Endothelial cell of umbilical vein (primary cell): ENCODE measurements around the gene ACOT7. TPM values are rescaled to one million over a fixed set of nuclear protein-coding genes. Genes with fewer than 3 reads are reported as not detected.

Source experiments
- BruUV-seq: library from RNA; stranded (reverse); fragments of 400-500 nt; replicated peaks from 2 replicates; lab custom pipeline; 2021; lab: Mats Ljungman, UMichigan
- CTCF ChIA-PET: fragments of 300-600, 350-600 bp; sonication (Branson Sonifier 250); formaldehyde crosslinking; loops from one replicate; lab custom pipeline; 2021; ENCODE audit warnings: antibody characterized with exemption, inconsistent platforms; lab: Charles Lee
- POLR2A ChIA-PET: fragments of 300-600, 350-600 bp; sonication (Branson Sonifier 250); formaldehyde crosslinking; loops from one replicate; lab custom pipeline; 2021; ENCODE audit warnings: antibody characterized with exemption, inconsistent platforms; lab: Charles Lee
- DNase-seq: peaks from one replicate; pipeline ENCODE4 v3.0.0-alpha.2; 2011; ENCODE audit warnings: low read depth, low spot score
- FAIRE-seq: peaks from 2 replicates; lab custom pipeline; 2011; peaks lifted over from hg19 to GRCh38; lab: Jason Lieb, UNC
- H2AFZ ChIP-seq: 2 replicates; pipeline ENCODE4 v1.6.0; 2012; ENCODE audit warnings: low read depth, low read length, control low read depth, inconsistent platforms
- H3K27ac ChIP-seq: 2 replicates; pipeline ENCODE4 v1.5.1; 2011; ENCODE audit warnings: low read depth, mild to moderate bottlenecking, control low read depth, low read length, moderate library complexity; ENCODE audit not compliant: insufficient read depth
- H3K27me3 ChIP-seq, 2 experiments: 2 replicates each; pipeline versions ENCODE4 v1.6.0 to v1.6.1; 2011; ENCODE audit warnings: low read length in 2 of 2, mixed read lengths in 1 of 2; ENCODE audit not compliant: control insufficient read depth in 2 of 2, insufficient read depth in 2 of 2
- H3K36me3 ChIP-seq, 2 experiments: 2 replicates in 1 of 2; 3 replicates in 1 of 2; pipeline ENCODE4 v1.5.1; 2011; ENCODE audit warnings: low read length in 2 of 2, mild to moderate bottlenecking in 1 of 2, moderate library complexity in 1 of 2; ENCODE audit not compliant: control insufficient read depth in 2 of 2, insufficient read depth in 2 of 2; ENCODE audit errors: extremely low read depth in 1 of 2
- H3K4me1 ChIP-seq: 3 replicates; pipeline ENCODE4 v1.5.1; 2011; ENCODE audit warnings: mild to moderate bottlenecking, low read length; ENCODE audit not compliant: control insufficient read depth, insufficient read depth; ENCODE audit errors: extremely low read depth
- H3K4me2 ChIP-seq: 2 replicates; pipeline ENCODE4 v1.6.1; 2011; ENCODE audit warnings: low read length, control low read depth, mixed read lengths; ENCODE audit not compliant: insufficient read depth
- H3K4me3 ChIP-seq, 3 experiments: fragments of 200-600 bp in 1 of 3; sonication (generic), shearing (Covaris generic) in 1 of 3; replicated peaks in 1 of 3; 2 replicates each; pipeline ENCODE4 v1.5.1; 2011 to 2016; ENCODE audit warnings: control low read depth in 3 of 3, low read length in 3 of 3, mild to moderate bottlenecking in 2 of 3, inconsistent platforms in 1 of 3, low read depth in 1 of 3, moderate library complexity in 1 of 3; ENCODE audit not compliant: insufficient read depth in 1 of 3
- H3K79me2 ChIP-seq: 2 replicates; pipeline ENCODE4 v1.6.0; 2012; ENCODE audit warnings: low read length, inconsistent platforms; ENCODE audit not compliant: control insufficient read depth, insufficient read depth
- H3K9ac ChIP-seq: replicated peaks from 2 replicates; pipeline ENCODE3; 2011; ENCODE audit warnings: low read length, control low read depth; ENCODE audit not compliant: insufficient read depth; ENCODE audit errors: extremely low read depth
- H3K9me1 ChIP-seq: replicated peaks from 3 replicates; pipeline ENCODE4 v1.6.0; 2011; ENCODE audit warnings: mild to moderate bottlenecking, low read length; ENCODE audit not compliant: control insufficient read depth, insufficient read depth; ENCODE audit errors: extremely low read depth
- H3K9me3 ChIP-seq: replicated peaks from 2 replicates; pipeline ENCODE4 v1.5.1; 2012; ENCODE audit warnings: low read length, inconsistent platforms; ENCODE audit not compliant: control insufficient read depth, insufficient read depth
- H4K20me1 ChIP-seq: replicated peaks from 2 replicates; pipeline ENCODE3; 2011; ENCODE audit warnings: mild to moderate bottlenecking, low read length; ENCODE audit not compliant: control insufficient read depth, insufficient read depth; ENCODE audit errors: extremely low read depth
- CTCF ChIP-seq, 2 donors: IDR thresholded peaks; 1 replicate in 1 of 2; 2 replicates in 1 of 2; pipeline ENCODE4 v1.5.1; 2011; ENCODE audit warnings: low read length in 2 of 2, mild to moderate bottlenecking in 2 of 2, moderate library complexity in 2 of 2, control low read depth in 1 of 2, inconsistent platforms in 1 of 2, low read depth in 1 of 2; ENCODE audit not compliant: insufficient read depth in 1 of 2; ENCODE audit errors: extremely low read depth in 1 of 2
- EZH2 ChIP-seq: IDR thresholded peaks from 2 replicates; pipeline ENCODE4 v1.6.1; 2012; ENCODE audit warnings: borderline replicate concordance, low read depth, mild to moderate bottlenecking, moderate library complexity, low read length, inconsistent platforms; ENCODE audit not compliant: severe bottlenecking
- FOS ChIP-seq: IDR thresholded peaks from 2 replicates; pipeline ENCODE4 v1.6.1; 2011; ENCODE audit warnings: mild to moderate bottlenecking, low read length, moderate library complexity, borderline replicate concordance; ENCODE audit not compliant: insufficient read depth
- GATA2 ChIP-seq: IDR thresholded peaks from 2 replicates; pipeline ENCODE4 v1.7.0; 2011; ENCODE audit warnings: low read depth, mild to moderate bottlenecking, moderate library complexity, mixed read lengths, low read length; ENCODE audit not compliant: insufficient read length, insufficient read depth
- JUN ChIP-seq: IDR thresholded peaks from 2 replicates; pipeline ENCODE4 v1.6.1; 2011; ENCODE audit warnings: borderline replicate concordance, low read depth; ENCODE audit not compliant: insufficient read length, insufficient read depth
- MAX ChIP-seq: IDR thresholded peaks from 2 replicates; pipeline ENCODE4 v1.6.1; 2011; ENCODE audit not compliant: insufficient read depth, insufficient read length
- MYC ChIP-seq: IDR thresholded peaks from one replicate; pipeline ENCODE4 v1.6.1; 2011; ENCODE audit warnings: mild to moderate bottlenecking, low read depth, low read length
- POLR2A ChIP-seq: IDR thresholded peaks from 2 replicates; pipeline ENCODE4 v1.6.1; 2012; ENCODE audit warnings: low read depth, mild to moderate bottlenecking, control low read depth, low read length
- POLR2AphosphoS5 ChIP-seq: IDR thresholded peaks from 2 replicates; pipeline ENCODE4 v1.6.1; 2012; ENCODE audit warnings: low read depth, mild to moderate bottlenecking, control low read depth, low read length, moderate library complexity; ENCODE audit not compliant: insufficient read depth
- dilution Hi-C: fragments of 300-500 bp; cut with MboI; formaldehyde crosslinking; loops from one replicate; pipeline ENCODE4 v1.15.0; 2019; ENCODE audit warnings: low sequenced_read_pairs; ENCODE audit not compliant: extremely low pct_ligation_motif_present
- intact Hi-C: fragments of 100-400 bp; cut with micrococcal nuclease; formaldehyde crosslinking; loops from one replicate; pipeline ENCODE4 v1.10.0; 2022
- polyA plus RNA-seq, 4 experiments: library from polyadenylated mRNA; depleted of rRNA in 3 of 4; stranded (reverse) in 3 of 4; unstranded in 1 of 4; fragments of >200 nt; gene quantifications; 2 replicates each; pipeline versions ENCODE4 v1.2.1 to v1.2.3, GENCODE V29; 2011 to 2012; ENCODE audit warnings: missing spikeins in 1 of 4
- total RNA-seq: library from RNA; stranded (reverse); gene quantifications from 2 replicates; pipeline ENCODE4 v1.2.3, GENCODE V29; 2021

Gene ACOT7
- total and polyA plus RNA-seq, 2 donors (not counting 3 experiments of a cell fraction or from before 2014, with no cell fraction given) = 69.4 to 105 TPM

- intact Hi-C loops (no loop called here), dilution Hi-C loops (no loop called here)
- FAIRE-seq = no peak
- TF ChIP-seq JUN = no peak
- TF ChIP-seq GATA2 = no peak
- no peak for TF ChIP-seq MAX
- no peak for TF ChIP-seq CTCF (IDR thresholded peaks at IDR 0.05; ENCODE audit: extremely low read depth in 1 of 2, insufficient read depth in 1 of 2, low read depth in 1 of 2, low read length in 2 of 2)
- TF ChIP-seq POLR2A = no peak
- no peak for TF ChIP-seq POLR2AphosphoS5
- TF ChIP-seq EZH2 = no peak
- TF ChIP-seq FOS = no peak
- TF ChIP-seq MYC = no peak
- Histone ChIP-seq H3K4me1 (no peaks in the 10 kb centered on the region), H3K27ac (no peak overlapping the region), H3K27me3 (peaks cover 2 to 6% of the 10 kb centered on the region in 2 experiments), H3K4me3 (no peak overlapping the region), H3K9ac (no peak overlapping the region), H3K9me3 (no peaks in the 10 kb centered on the region), H2AFZ (no peak overlapping the region), H3K36me3 (no peaks in the 10 kb centered on the region), H4K20me1 (no peaks in the 10 kb centered on the region), H3K79me2 (no peaks in the 10 kb centered on the region), H3K9me1 (no peaks in the 10 kb centered on the region), H3K4me2 (no peak overlapping the region)
- ChIA-PET POLR2A (no interaction called here), CTCF (interaction anchor here (1.2 to 10.3 kb wide), 5 partner anchors 18 to 205 kb away, joined by 3 to 202 read pairs (median 4); partner anchors contain the start of genes ESPN and HES2)
- DNase-seq = no peak
- no TSS peak for BruUV-seq
Observed at GRCh38 chr1:6441586-6441985, 48.0 kb upstream of the ACOT7 start.
